IPS DF 6.9 (cell line): Measurements from ENCODE around the gene CYTH1.

ENCODE experiments used
- DNase-seq: peaks from one replicate; pipeline ENCODE4 v3.0.0-alpha.2; 2013; ENCODE audit warnings: low read depth, low spot score
- H3K27ac ChIP-seq: one replicate; pipeline ENCODE4 v1.5.1; 2013; ENCODE audit warnings: low read length, control low read depth
- H3K27me3 ChIP-seq: 2 replicates; pipeline ENCODE4 v1.6.1; 2013; ENCODE audit warnings: mild to moderate bottlenecking, low read length; ENCODE audit not compliant: control insufficient read depth, insufficient read depth
- H3K36me3 ChIP-seq: 2 replicates; pipeline ENCODE4 v1.6.1; 2013; ENCODE audit warnings: low read length; ENCODE audit not compliant: control insufficient read depth, insufficient read depth
- H3K4me1 ChIP-seq: 2 replicates; pipeline ENCODE4 v1.6.1; 2013; ENCODE audit warnings: low read length; ENCODE audit not compliant: control insufficient read depth, insufficient read depth
- H3K4me3 ChIP-seq: 2 replicates; pipeline ENCODE4 v1.5.1; 2013; ENCODE audit warnings: mild to moderate bottlenecking, low read length
- H3K9me3 ChIP-seq: 2 replicates; pipeline ENCODE4 v1.6.1; 2013; ENCODE audit warnings: low read length, inconsistent platforms; ENCODE audit not compliant: control insufficient read depth, insufficient read depth
- WGBS: extraction: QIAGEN DNeasy Blood & Tissue Kit; methylation state at CpG from one replicate; pipeline ENCODE4 v1.1.7; 2013; ENCODE audit warnings: mixed read lengths, missing lambda C conversion rate; ENCODE audit not compliant: insufficient read length, insufficient coverage; 5-methylcytosine and 5-hydroxymethylcytosine counted together

CYTH1 gene

DNA sequence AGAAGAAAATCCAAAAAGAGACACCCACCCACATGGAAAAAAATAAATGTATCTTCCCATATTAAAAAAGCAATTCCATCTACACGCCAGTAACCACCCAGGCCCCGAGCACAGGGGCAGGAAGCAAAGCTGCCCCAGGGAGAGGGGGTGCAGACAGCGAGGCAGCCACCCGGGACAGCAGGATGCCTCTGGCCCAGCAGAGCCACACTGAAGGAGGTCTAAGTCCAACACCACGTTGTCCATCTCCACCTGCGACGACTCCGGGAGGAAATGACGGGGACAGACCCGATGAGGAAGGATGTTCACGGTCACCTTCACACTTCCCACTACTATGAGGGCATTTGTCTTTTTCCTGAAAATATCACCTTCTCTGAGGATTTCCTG lies 14.4 kb upstream of the CYTH1 start:
- Histone ChIP-seq H3K4me1 (no peaks in the 10 kb centered on the region), H3K27me3 (no peaks in the 10 kb centered on the region), H3K36me3 (peaks cover 41% of the 10 kb centered on the region), H3K9me3 (no peaks in the 10 kb centered on the region), H3K27ac (no peak overlapping the region), H3K4me3 (no peak overlapping the region)
- no peak for DNase-seq
- WGBS, result no CpG with 5 or more reads among the region's 11 CpGs

DNA sequence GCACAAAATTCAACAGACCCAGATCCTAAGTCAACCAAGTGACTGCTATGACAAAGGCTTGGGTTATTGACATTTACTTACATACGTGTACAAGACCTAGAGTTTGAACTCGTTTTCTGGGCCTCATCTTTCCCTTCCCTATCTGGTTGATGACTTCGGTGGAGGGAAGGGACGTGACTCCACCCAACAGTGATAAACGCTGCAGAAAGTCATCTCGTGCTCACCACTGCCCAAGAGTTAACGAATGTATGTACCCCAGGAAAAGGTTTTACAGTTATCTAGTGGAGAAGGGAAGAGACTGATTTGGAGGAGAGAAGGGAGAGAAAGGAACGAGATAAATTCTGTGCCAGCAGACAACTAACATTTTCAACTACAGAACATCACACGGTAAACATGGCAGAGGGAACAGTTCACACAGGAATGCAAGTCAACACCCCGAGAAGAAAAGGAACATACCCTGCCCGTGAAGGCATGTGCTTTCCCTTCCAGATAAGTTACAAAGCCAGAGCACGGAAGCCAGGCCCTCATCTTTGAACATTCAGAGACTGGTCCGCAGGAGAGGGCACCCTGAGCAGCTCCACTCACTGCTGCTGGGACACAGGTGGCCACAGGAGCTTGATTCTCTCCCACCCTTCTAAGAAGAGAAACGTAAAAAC lies 13.9 kb upstream of the CYTH1 start:
- no peak for DNase-seq
- Histone ChIP-seq H3K27me3 (no peaks in the 10 kb centered on the region), H3K36me3 (peaks cover 41% of the 10 kb centered on the region), H3K9me3 (no peaks in the 10 kb centered on the region), H3K4me3 (no peak overlapping the region), H3K4me1 (no peaks in the 10 kb centered on the region), H3K27ac (no peak overlapping the region)
- WGBS, result no CpG with 5 or more reads among the region's 14 CpGs

DNA sequence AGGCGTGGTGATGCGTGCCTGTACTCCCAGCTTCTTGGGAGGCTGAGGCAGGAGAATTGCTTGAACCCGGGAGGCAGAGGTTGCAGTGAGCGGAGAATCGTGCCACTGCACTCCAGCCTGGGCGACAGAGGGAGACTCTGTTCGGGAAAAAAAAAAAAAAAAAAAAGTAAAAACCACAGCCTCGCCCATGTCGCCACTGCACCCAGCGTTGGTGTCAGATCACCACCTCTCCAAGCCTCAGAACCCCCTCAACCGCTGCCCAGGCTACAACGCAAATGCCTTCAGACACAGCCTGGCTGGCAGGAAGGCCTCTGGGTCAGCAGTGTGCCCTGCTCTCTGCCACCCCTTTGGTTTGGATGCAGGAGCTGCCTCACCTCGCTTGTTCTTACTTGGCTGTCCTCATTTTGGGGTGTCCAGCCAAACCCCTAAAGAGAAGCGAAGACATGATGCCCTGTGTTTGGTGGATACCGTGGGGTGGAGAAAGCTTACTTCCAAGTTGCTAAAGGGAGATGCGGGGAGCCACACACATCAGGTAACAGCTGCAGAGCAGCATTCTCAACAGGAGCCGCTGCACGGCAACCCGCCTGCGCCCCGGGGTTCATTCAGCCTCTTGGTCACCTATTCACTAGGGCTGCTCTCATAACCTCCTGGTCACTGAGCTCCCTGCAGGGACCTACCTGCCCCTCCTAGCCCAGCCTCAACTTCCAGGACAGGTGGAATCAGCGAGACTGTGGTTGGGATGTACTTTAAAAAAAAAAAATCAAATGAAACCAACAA lies 13.0 kb upstream of the CYTH1 start:
- H3K27ac ChIP-seq, result no peak overlapping the region
- H3K4me3 ChIP-seq, result no peak overlapping the region
- H3K27me3 ChIP-seq, result no peaks in the 10 kb centered on the region
- H3K9me3 ChIP-seq, result no peaks in the 10 kb centered on the region
- no CpG with 5 or more reads among the region's 22 CpGs for whole genome bisulfite sequencing
- H3K36me3 ChIP-seq, result peaks cover 41% of the 10 kb centered on the region
- DNase-seq, result no peak
- H3K4me1 ChIP-seq, result no peaks in the 10 kb centered on the region

DNA sequence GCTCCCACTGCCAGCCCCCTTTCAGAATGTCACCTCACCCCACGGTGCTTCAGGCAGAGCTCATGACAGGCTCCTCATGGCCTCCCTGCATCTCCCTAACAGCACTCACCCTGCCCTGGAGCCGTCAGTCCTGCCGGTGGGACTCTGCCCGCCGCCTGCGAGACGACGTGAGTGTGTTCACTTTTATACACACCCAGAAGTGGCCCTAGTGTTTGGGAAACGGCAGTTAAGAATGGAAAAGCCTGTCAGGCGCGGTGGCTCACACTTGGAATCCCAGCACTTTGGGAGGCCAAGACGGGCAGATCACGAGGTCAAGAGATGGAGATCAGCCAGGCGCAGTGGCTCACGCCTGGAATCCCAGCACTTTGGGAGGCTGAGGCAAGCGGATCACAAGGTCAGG lies 12.3 kb upstream of the CYTH1 start:
- WGBS, result no CpG with 5 or more reads among the region's 16 CpGs
- Histone ChIP-seq H3K36me3 (peaks cover 41% of the 10 kb centered on the region), H3K4me3 (no peak overlapping the region), H3K27me3 (no peaks in the 10 kb centered on the region), H3K27ac (no peak overlapping the region), H3K4me1 (no peaks in the 10 kb centered on the region), H3K9me3 (no peaks in the 10 kb centered on the region)
- no peak for DNase-seq

DNA sequence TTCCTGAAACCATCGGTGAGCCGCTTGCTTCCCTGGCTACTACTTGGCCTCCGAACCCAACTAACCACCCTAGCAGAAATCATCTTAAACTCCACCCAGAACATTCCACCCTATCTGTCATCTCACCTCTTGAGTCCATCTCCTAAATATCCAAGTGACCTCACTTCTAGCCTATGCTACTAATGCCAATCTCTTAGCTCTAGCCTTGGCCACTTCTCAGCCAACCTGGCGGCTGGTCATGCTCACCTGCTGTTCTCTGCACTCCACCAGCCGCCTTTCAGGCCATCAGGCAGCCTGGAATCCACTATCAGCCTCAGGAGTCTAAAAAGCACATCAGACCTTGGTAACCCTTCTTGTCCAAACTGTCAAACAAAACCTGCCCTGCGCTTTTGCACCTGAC lies 11.9 kb upstream of the CYTH1 start:
- Histone ChIP-seq H3K36me3 (peaks cover 41% of the 10 kb centered on the region), H3K27me3 (no peaks in the 10 kb centered on the region), H3K9me3 (no peaks in the 10 kb centered on the region), H3K4me1 (no peaks in the 10 kb centered on the region), H3K4me3 (no peak overlapping the region), H3K27ac (no peak overlapping the region)
- no CpG with 5 or more reads among the region's 6 CpGs for WGBS
- DNase-seq, result no peak

DNA sequence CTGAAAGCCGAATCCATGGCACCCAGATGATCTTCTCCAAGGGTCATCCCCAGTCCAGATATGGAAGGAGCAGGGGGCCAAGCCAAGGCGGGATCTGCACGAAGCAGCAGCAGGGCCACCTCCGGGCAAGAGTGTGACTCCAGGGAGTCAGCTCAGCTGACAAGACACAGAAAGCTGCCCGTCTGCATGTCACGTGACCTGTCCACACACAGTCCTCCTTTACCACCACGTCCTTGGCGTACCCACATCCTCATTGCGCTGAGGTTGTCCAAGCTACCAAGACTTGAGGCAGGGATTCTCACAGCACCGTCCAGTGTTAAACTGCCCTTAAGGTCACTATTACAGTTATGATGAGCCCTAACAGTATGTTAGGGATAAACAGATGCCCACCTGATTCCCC lies 11.3 kb upstream of the CYTH1 start:
- no CpG with 5 or more reads among the region's 10 CpGs for WGBS
- Histone ChIP-seq H3K4me3 (no peak overlapping the region), H3K36me3 (peaks cover 36% of the 10 kb centered on the region), H3K27ac (no peak overlapping the region), H3K27me3 (no peaks in the 10 kb centered on the region), H3K4me1 (no peaks in the 10 kb centered on the region), H3K9me3 (no peaks in the 10 kb centered on the region)
- DNase-seq, result no peak

DNA sequence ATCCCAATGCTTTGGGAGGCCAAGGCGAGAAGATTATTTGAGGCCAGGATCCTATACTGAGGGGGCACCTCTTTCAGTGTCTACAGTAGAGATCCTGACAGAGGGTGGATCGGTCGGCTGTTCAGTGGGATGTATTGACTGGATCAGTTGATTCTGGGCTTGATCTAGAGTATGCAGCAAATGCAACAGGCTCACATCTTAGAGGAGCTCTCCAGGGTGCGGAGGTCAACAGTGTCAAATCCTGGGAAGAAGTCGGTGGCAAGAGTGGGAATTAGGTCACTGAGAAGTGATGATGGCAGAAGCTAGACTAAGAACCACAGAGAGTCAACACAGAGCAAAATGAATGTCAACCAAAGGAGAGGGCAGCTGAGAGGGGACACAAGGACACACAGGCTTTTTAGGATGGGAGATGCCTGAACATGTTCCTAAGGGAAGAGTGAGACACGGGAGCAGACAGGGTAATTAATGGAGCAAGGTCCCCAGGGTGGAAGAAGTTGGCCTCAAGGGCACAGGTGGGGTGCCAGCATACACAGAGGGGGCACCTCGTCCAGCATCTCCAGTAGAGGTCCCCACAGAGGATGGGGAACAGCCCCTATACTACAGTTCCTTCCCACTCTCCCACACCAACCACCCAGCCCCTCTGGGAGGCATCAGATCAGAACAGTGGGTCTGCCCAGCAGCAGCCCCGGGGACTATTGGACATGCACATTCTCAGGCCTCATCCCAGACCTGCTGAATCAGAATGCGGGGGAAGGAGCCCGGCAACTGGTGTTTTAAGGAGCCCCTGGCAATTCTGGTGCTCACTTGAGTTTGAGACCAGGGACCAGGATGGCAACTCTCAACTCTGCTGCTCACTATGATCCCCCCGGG lies 10.0 kb upstream of the CYTH1 start:
- Histone ChIP-seq H3K4me3 (no peak overlapping the region), H3K36me3 (peaks cover 24% of the 10 kb centered on the region), H3K27me3 (no peaks in the 10 kb centered on the region), H3K9me3 (no peaks in the 10 kb centered on the region), H3K27ac (no peak overlapping the region), H3K4me1 (no peaks in the 10 kb centered on the region)
- DNase-seq, result no peak
- no CpG with 5 or more reads among the region's 11 CpGs for WGBS

DNA sequence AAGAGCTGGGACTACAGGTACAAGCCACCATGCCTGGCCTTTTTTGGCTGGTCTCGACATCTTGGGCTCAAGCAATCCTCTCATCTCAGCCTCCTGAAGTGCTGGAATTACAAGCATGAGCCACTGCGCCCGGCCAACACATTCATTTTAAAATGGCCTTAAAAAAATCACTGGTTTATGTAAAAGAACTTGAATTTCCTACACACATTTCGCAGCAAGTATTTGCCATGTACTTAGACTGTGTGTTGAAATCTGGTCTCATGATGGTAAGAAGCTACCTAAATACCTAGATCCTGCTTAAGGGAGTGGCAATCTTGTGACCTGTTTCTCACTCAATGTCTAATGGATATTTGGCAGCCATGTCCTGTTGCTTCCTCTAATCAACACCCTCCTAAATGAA lies 8.5 kb upstream of the CYTH1 start:
- H3K4me1 ChIP-seq, result no peaks in the 10 kb centered on the region
- no peaks in the 10 kb centered on the region for H3K9me3 ChIP-seq
- no peak overlapping the region for H3K27ac ChIP-seq
- no peak for DNase-seq
- H3K4me3 ChIP-seq, result no peak overlapping the region
- WGBS, result no CpG with 5 or more reads among the region's 4 CpGs
- no peaks in the 10 kb centered on the region for H3K27me3 ChIP-seq
- H3K36me3 ChIP-seq, result peaks cover 11% of the 10 kb centered on the region

DNA sequence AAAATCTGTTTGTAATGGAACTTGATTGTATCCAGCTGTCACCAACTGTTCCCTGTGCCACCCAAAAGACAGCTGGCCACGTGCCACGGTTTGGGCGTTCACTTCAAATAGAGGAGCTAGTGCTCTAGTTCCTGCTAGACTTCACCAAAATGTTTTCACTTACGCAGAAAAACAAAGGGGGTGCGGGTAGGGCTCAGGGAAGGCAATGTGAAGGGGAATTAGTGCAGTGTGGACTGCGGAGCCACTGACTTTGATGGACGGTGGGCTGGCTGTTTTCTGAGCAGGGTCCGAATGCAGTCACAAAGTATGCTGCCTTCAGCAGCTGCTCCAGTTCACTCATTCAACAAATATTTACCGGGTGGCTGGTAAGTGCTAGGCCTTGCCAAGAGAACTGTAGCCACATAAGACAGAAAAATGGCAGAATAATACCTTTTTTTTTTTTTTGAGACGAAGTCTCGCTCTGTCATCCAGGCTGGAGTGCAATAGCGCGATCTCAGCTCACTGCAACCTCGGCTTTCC lies 7.6 kb upstream of the CYTH1 start:
- Histone ChIP-seq H3K9me3 (no peaks in the 10 kb centered on the region), H3K27ac (no peak overlapping the region), H3K27me3 (no peaks in the 10 kb centered on the region), H3K36me3 (peaks cover 3% of the 10 kb centered on the region; the same call in 1 of the 2 replicates), H3K4me3 (no peak overlapping the region), H3K4me1 (no peaks in the 10 kb centered on the region)
- no peak for DNase-seq
- WGBS, result no CpG with 5 or more reads among the region's 14 CpGs

DNA sequence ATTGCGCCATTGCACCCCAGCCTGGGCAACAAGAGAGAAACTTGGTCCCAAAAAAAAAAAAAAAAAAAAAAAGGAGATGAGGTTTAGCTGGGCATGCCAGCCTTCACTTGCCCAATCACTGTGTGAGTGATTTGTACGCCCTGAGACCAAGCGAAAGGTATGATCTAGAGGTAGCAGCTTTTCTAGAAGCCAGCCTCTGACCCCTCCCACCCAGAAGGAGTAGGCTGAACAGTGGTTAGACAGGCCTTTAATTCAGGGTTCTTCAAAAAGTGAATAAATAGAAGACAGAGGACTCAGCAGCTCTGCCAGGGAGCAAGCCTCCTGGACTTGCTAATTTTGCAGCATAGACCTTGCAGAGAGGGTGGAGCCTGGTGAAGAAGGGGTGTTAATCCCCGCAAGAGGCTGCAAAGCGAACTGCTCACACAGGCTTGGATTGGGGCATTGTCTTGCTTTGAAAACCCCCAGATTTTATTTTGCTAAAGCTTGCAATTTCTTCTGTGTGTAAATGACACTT lies 7.1 kb upstream of the CYTH1 start:
- no peak overlapping the region for H3K27ac ChIP-seq
- H3K27me3 ChIP-seq, result no peaks in the 10 kb centered on the region
- H3K36me3 ChIP-seq, result no peaks in the 10 kb centered on the region; the same call in 1 of the 2 replicates
- no CpG with 5 or more reads among the region's 5 CpGs for WGBS
- no peak overlapping the region for H3K4me3 ChIP-seq
- no peak for DNase-seq
- no peaks in the 10 kb centered on the region for H3K4me1 ChIP-seq
- no peaks in the 10 kb centered on the region for H3K9me3 ChIP-seq
